Fibroblast of lung (primary cell): ENCODE measurements around the gene RLBP1. TPM values are rescaled to one million over a fixed set of nuclear protein-coding genes. Genes with fewer than 3 reads are reported as not detected.

Experiments used
- DNase-seq, 2 donors: peaks; one replicate each; pipeline versions ENCODE4 v3.0.0 to v3.0.0-alpha.2; 2010; ENCODE audit warnings: low read depth in 2 of 2
- H2AFZ ChIP-seq: 2 replicates; pipeline ENCODE4 v1.5.1; 2012; ENCODE audit warnings: low read length, control low read depth, inconsistent platforms
- H3K27ac ChIP-seq: 2 replicates; pipeline ENCODE4 v1.5.1; 2011; ENCODE audit warnings: low read length, control low read depth; ENCODE audit not compliant: insufficient read depth
- H3K27me3 ChIP-seq: 2 replicates; pipeline ENCODE4 v1.5.1; 2011; ENCODE audit warnings: mild to moderate bottlenecking, low read length; ENCODE audit not compliant: control insufficient read depth, insufficient read depth
- H3K36me3 ChIP-seq: 2 replicates; pipeline ENCODE4 v1.5.1; 2011; ENCODE audit warnings: low read length; ENCODE audit not compliant: control insufficient read depth, insufficient read depth
- H3K4me1 ChIP-seq: 2 replicates; pipeline ENCODE4 v1.5.1; 2011; ENCODE audit warnings: low read length; ENCODE audit not compliant: control insufficient read depth, insufficient read depth; ENCODE audit errors: extremely low read depth
- H3K4me2 ChIP-seq: 2 replicates; pipeline ENCODE4 v1.5.1; 2011; ENCODE audit warnings: low read length, control low read depth; ENCODE audit not compliant: insufficient read depth; ENCODE audit errors: extremely low read depth
- H3K4me3 ChIP-seq, 4 experiments: fragments of 200-600 bp in 1 of 4; sonication (generic) in 1 of 4; replicated peaks in 1 of 4; 2 replicates each; pipeline ENCODE4 v1.5.1; 2011 to 2016; ENCODE audit warnings: low read length in 4 of 4, low read depth in 3 of 4, mild to moderate bottlenecking in 3 of 4, control low read depth in 2 of 4, inconsistent platforms in 1 of 4, mixed read lengths in 1 of 4; ENCODE audit not compliant: insufficient read depth in 1 of 4; ENCODE audit errors: control extremely low read depth in 1 of 4
- H3K79me2 ChIP-seq: 2 replicates; pipeline ENCODE4 v1.5.1; 2012; ENCODE audit warnings: mild to moderate bottlenecking, low read length, inconsistent platforms; ENCODE audit not compliant: control insufficient read depth, insufficient read depth
- H3K9ac ChIP-seq: 2 replicates; pipeline ENCODE4 v1.5.1; 2011; ENCODE audit warnings: mild to moderate bottlenecking, low read length, control low read depth; ENCODE audit not compliant: insufficient read depth
- H3K9me3 ChIP-seq: 2 replicates; pipeline ENCODE4 v1.5.1; 2012; ENCODE audit warnings: low read depth, low read length; ENCODE audit not compliant: control insufficient read depth, insufficient read depth
- H4K20me1 ChIP-seq: 2 replicates; pipeline ENCODE4 v1.5.1; 2011; ENCODE audit warnings: low read length; ENCODE audit not compliant: control insufficient read depth, insufficient read depth; ENCODE audit errors: extremely low read depth
- CTCF ChIP-seq, 2 donors: IDR thresholded peaks in 1 of 2; conservative IDR thresholded peaks in 1 of 2; 1 replicate in 1 of 2; 2 replicates in 1 of 2; pipeline ENCODE4 v1.5.1; 2011 to 2012; ENCODE audit warnings: low read length in 2 of 2, control low read depth in 1 of 2, inconsistent platforms in 1 of 2, low read depth in 1 of 2, mild to moderate bottlenecking in 1 of 2
- EZH2 ChIP-seq: IDR thresholded peaks from 2 replicates; pipeline ENCODE4 v1.5.1; 2012; ENCODE audit warnings: low read length, control low read depth, mild to moderate bottlenecking; ENCODE audit errors: missing control alignments
- polyA plus RNA-seq, 2 donors: library from polyadenylated mRNA; depleted of rRNA in 1 of 2; stranded (reverse) in 1 of 2; unstranded in 1 of 2; fragments of >200 nt; gene quantifications; 2 replicates each; pipeline ENCODE4 v1.2.1, GENCODE V29; 2011 to 2012; ENCODE audit warnings: missing spikeins in 1 of 2
- total RNA-seq: library from RNA; depleted of rRNA; stranded (reverse); fragments of >200 nt; gene quantifications from 2 replicates; pipeline ENCODE4 v1.2.1, GENCODE V29; 2014

Gene RLBP1
- total and polyA plus RNA-seq, 2 donors (not counting 1 experiment from before 2014, with no cell fraction given): not detected

DNA sequence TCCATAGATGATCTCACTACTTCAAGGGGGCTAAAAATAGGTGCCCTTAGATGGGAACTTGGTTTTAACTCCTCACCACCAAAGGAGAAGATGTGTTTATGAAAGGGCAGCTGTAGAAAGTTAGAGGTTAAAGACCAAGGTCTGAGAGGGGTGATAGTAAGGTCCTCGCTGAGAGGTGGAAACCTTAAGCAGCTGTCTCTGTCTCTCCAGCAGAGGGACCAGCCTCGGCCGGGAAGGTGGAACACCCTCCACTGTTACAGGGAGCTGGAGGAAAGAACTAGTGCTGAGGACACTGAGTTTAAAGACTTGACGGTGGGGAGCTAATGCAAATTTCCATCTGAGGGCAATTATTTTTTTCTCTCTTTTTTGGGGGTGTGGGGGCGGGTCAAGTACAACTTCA is 8.9 kb upstream of the RLBP1 start:
- H3K27me3 ChIP-seq: no peaks in the 10 kb centered on the region
- H2AFZ ChIP-seq: no peak overlapping the region
- DNase-seq: no peak
- no peaks in the 10 kb centered on the region for H3K36me3 ChIP-seq
- no peak overlapping the region for H3K4me3 ChIP-seq
- no peaks in the 10 kb centered on the region for H3K79me2 ChIP-seq
- TF ChIP-seq EZH2 (no peak), CTCF (conservative IDR thresholded peaks at IDR 0.05 in 1 of 2, IDR thresholded peaks at IDR 0.05 in 1 of 2; ENCODE audit: low read depth in 1 of 2, low read length in 2 of 2) (peak in 1 of 2 donors; percentile 22)
- H3K27ac ChIP-seq: no peak overlapping the region
- H4K20me1 ChIP-seq: no peaks in the 10 kb centered on the region
- no peaks in the 10 kb centered on the region for H3K4me1 ChIP-seq
- H3K9me3 ChIP-seq: no peaks in the 10 kb centered on the region
- H3K9ac ChIP-seq: no peak overlapping the region
- H3K4me2 ChIP-seq: no peak overlapping the region

DNA sequence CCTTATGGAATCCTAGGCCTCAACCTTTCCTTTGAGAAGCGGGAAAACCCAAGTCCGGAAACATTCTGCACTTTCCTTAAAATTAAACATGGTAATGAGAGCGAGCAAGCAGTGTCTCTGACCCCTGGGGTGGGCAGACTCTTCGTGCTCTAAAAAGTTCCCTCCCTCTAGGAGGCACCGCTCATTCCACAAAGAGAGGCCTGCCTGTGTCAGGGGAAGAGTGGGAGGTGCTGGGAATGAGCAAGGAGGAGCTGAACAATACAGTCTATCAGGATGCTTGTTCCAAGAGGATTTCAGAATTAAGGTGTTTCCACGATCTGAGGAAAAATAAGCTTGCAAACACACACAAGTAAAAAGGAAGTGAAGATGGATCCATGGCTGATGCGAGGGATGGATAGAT is 6.0 kb upstream of the RLBP1 start:
- no peak overlapping the region for H3K27ac ChIP-seq
- DNase-seq: no peak
- H3K4me1 ChIP-seq: no peaks in the 10 kb centered on the region
- H4K20me1 ChIP-seq: no peaks in the 10 kb centered on the region
- no peaks in the 10 kb centered on the region for H3K27me3 ChIP-seq
- H3K36me3 ChIP-seq: no peaks in the 10 kb centered on the region
- no peaks in the 10 kb centered on the region for H3K9me3 ChIP-seq
- H2AFZ ChIP-seq: no peak overlapping the region
- H3K4me2 ChIP-seq: no peak overlapping the region
- H3K9ac ChIP-seq: no peak overlapping the region
- TF ChIP-seq CTCF (conservative IDR thresholded peaks at IDR 0.05 in 1 of 2, IDR thresholded peaks at IDR 0.05 in 1 of 2; ENCODE audit: low read depth in 1 of 2, low read length in 2 of 2) (no peak), EZH2 (no peak)
- no peak overlapping the region for H3K4me3 ChIP-seq
- H3K79me2 ChIP-seq: no peaks in the 10 kb centered on the region

- Histone ChIP-seq H3K4me1 (no peaks in the 10 kb centered on the region), H3K4me3 (no peak overlapping the region), H3K9ac (no peak overlapping the region), H3K27me3 (no peaks in the 10 kb centered on the region), H3K36me3 (no peaks in the 10 kb centered on the region), H3K27ac (no peak overlapping the region), H3K4me2 (no peak overlapping the region), H3K9me3 (no peaks in the 10 kb centered on the region), H4K20me1 (no peaks in the 10 kb centered on the region), H2AFZ (no peak overlapping the region), H3K79me2 (no peaks in the 10 kb centered on the region)
- TF ChIP-seq CTCF (conservative IDR thresholded peaks at IDR 0.05 in 1 of 2, IDR thresholded peaks at IDR 0.05 in 1 of 2; ENCODE audit: low read depth in 1 of 2, low read length in 2 of 2) (no peak), EZH2 (no peak)
- DNase-seq: no peak
These were observed 5.2 kb upstream of the RLBP1 start for GRCh38 chr15:89226359-89227221.
